ENCODE data around the gene NLRP8.
"Not testable (repeated sequence)": the region's sequence is repeated elsewhere in the genome, so short reads cannot be mapped to it uniquely, and the experiment has no call there.

The NLRP8 gene

GRCh38 chr19:55980415-55980814 lies 32.8 kb downstream of the NLRP8 start:
- no peak for FAIRE-seq

GRCh38 chr19:55985254-55985653 lies 37.6 kb downstream of the NLRP8 start:
- no peak for FAIRE-seq

GRCh38 chr19:55986487-55986886 lies 38.9 kb downstream of the NLRP8 start, which contains the start of gene NLRP5:
TSS of gene NLRP5 (plus strand) at chr19:55986775.
- no peak for FAIRE-seq

- no peak for FAIRE-seq
Observed at GRCh38 chr19:55990831-55991230, 43.2 kb downstream of the NLRP8 start.

- FAIRE-seq: no peak
Observed at GRCh38 chr19:55993492-55993891, 45.9 kb downstream of the NLRP8 start.

GRCh38 chr19:56014765-56015164 lies 67.1 kb downstream of the NLRP8 start:
- no peak for FAIRE-seq

GRCh38 chr19:56015756-56016155 lies 68.1 kb downstream of the NLRP8 start:
- no peak for FAIRE-seq

GRCh38 chr19:56019325-56019724 lies 71.7 kb downstream of the NLRP8 start:
- FAIRE-seq: not testable (repeated sequence)

- FAIRE-seq: not testable (repeated sequence)
Observed at GRCh38 chr19:56020355-56020975, 72.8 kb downstream of the NLRP8 start.

GRCh38 chr19:56026769-56027168 lies 79.1 kb downstream of the NLRP8 start:
- FAIRE-seq: no peak
